Mesenchymal stem cell (in vitro differentiated cells and primary cell): Measurements from ENCODE around the gene SNX33.
A peak's percentile ranks its signal among the peaks of the same experiment; 100 is the strongest.
"Not testable (repeated sequence)": the region's sequence is repeated elsewhere in the genome, so short reads cannot be mapped to it uniquely, and the experiment has no call there.

ENCODE experiments used
- DNase-seq: peaks from one replicate; pipeline ENCODE4 v3.0.0-alpha.2; 2013
- H2AFZ ChIP-seq: one replicate; pipeline ENCODE4 v1.6.1; 2013; ENCODE audit warnings: low read depth, mild to moderate bottlenecking, control low read depth, inconsistent platforms, low read length, moderate library complexity
- H2AK5ac ChIP-seq: 2 replicates; pipeline ENCODE4 v1.6.1; 2013; ENCODE audit warnings: low read length, moderate library complexity, mild to moderate bottlenecking, inconsistent platforms; ENCODE audit not compliant: severe bottlenecking
- H2BK120ac ChIP-seq: one replicate; pipeline ENCODE4 v1.6.1; 2013; ENCODE audit warnings: low read depth, mild to moderate bottlenecking, inconsistent platforms, low read length, moderate library complexity
- H2BK12ac ChIP-seq, 2 experiments: one replicate each; pipeline ENCODE4 v1.6.1; 2013; ENCODE audit warnings: inconsistent platforms in 2 of 2, low read length in 2 of 2, mild to moderate bottlenecking in 2 of 2, moderate library complexity in 2 of 2, control low read depth in 1 of 2
- H2BK15ac ChIP-seq: one replicate; pipeline ENCODE4 v1.6.1; 2013; ENCODE audit warnings: mild to moderate bottlenecking, low read depth, inconsistent platforms; ENCODE audit not compliant: poor library complexity, severe bottlenecking
- H2BK5ac ChIP-seq: 2 replicates; pipeline ENCODE4 v1.6.1; 2013; ENCODE audit warnings: low read depth, mild to moderate bottlenecking, low read length, control low read depth, inconsistent platforms; ENCODE audit not compliant: poor library complexity, severe bottlenecking
- H3K14ac ChIP-seq, 2 experiments: one replicate each; pipeline ENCODE4 v1.6.1; 2013; ENCODE audit warnings: inconsistent platforms in 2 of 2, low read length in 2 of 2, control low read depth in 1 of 2, mild to moderate bottlenecking in 1 of 2, moderate library complexity in 1 of 2
- H3K18ac ChIP-seq, 2 experiments: one replicate each; pipeline ENCODE4 v1.6.1; 2013; ENCODE audit warnings: inconsistent platforms in 2 of 2, low read length in 2 of 2, control low read depth in 1 of 2, low read depth in 1 of 2, mild to moderate bottlenecking in 1 of 2
- H3K23ac ChIP-seq, 2 experiments: one replicate each; pipeline ENCODE4 v1.6.1; 2013; ENCODE audit warnings: inconsistent platforms in 2 of 2, low read length in 2 of 2, mild to moderate bottlenecking in 2 of 2, moderate library complexity in 2 of 2, control low read depth in 1 of 2
- H3K27ac ChIP-seq: 2 replicates; pipeline ENCODE4 v1.5.1; 2013; ENCODE audit warnings: mild to moderate bottlenecking, moderate library complexity, low read length, control low read depth, inconsistent platforms; ENCODE audit not compliant: poor library complexity, severe bottlenecking
- H3K27me3 ChIP-seq, 2 experiments: 2 replicates each; pipeline versions ENCODE4 v1.6.1 to v1.7.0; 2013; ENCODE audit warnings: low read length in 2 of 2, mild to moderate bottlenecking in 2 of 2, moderate library complexity in 2 of 2, control low read depth in 1 of 2, inconsistent platforms in 1 of 2; ENCODE audit not compliant: control insufficient read depth in 1 of 2, insufficient read depth in 1 of 2
- H3K36me3 ChIP-seq, 2 experiments: 2 replicates each; pipeline versions ENCODE4 v1.6.1 to v1.7.0; 2013; ENCODE audit warnings: low read length in 2 of 2, control low read depth in 1 of 2, inconsistent platforms in 1 of 2, low read depth in 1 of 2, mild to moderate bottlenecking in 1 of 2; ENCODE audit not compliant: insufficient read depth in 2 of 2, control insufficient read depth in 1 of 2
- H3K4ac ChIP-seq, 2 experiments: one replicate each; pipeline ENCODE4 v1.6.1; 2013; ENCODE audit warnings: inconsistent platforms in 2 of 2, low read length in 2 of 2, mild to moderate bottlenecking in 2 of 2, moderate library complexity in 2 of 2, control low read depth in 1 of 2, low read depth in 1 of 2
- H3K4me1 ChIP-seq: 2 replicates; pipeline ENCODE4 v1.6.1; 2013; ENCODE audit warnings: low read depth, low read length, control low read depth; ENCODE audit not compliant: control insufficient read depth, insufficient read depth
- H3K4me2 ChIP-seq: 2 replicates; pipeline ENCODE4 v1.6.1; 2013; ENCODE audit warnings: low read length, mild to moderate bottlenecking, inconsistent platforms; ENCODE audit not compliant: poor library complexity, severe bottlenecking
- H3K4me3 ChIP-seq, 2 experiments: 2 replicates each; pipeline versions ENCODE4 v1.5.1 to v1.7.0; 2013; ENCODE audit warnings: low read length in 2 of 2, mild to moderate bottlenecking in 2 of 2, control low read depth in 1 of 2, low read depth in 1 of 2; ENCODE audit not compliant: insufficient read depth in 1 of 2
- H3K79me1 ChIP-seq: replicated peaks from 2 replicates; pipeline ENCODE4 v1.6.1; 2013; ENCODE audit warnings: mild to moderate bottlenecking, control low read depth, low read length, inconsistent platforms; ENCODE audit not compliant: poor library complexity, severe bottlenecking
- H3K9ac ChIP-seq: 2 replicates; pipeline ENCODE4 v1.7.0; 2013; ENCODE audit warnings: mild to moderate bottlenecking, low read length, moderate library complexity
- H3K9me3 ChIP-seq: 2 replicates; pipeline ENCODE4 v1.7.0; 2013; ENCODE audit warnings: mild to moderate bottlenecking, low read length; ENCODE audit not compliant: control insufficient read depth
- H4K8ac ChIP-seq: one replicate; pipeline ENCODE4 v1.6.1; 2013; ENCODE audit warnings: inconsistent platforms, mild to moderate bottlenecking, low read length, moderate library complexity
- H4K91ac ChIP-seq: one replicate; pipeline ENCODE4 v1.6.1; 2013; ENCODE audit warnings: mild to moderate bottlenecking, low read length, inconsistent platforms
- WGBS: methylation state at CpG from one replicate; pipeline ENCODE4 v1.1.7; 2013; ENCODE audit warnings: mixed read lengths; 5-methylcytosine and 5-hydroxymethylcytosine counted together

Gene SNX33

DNA sequence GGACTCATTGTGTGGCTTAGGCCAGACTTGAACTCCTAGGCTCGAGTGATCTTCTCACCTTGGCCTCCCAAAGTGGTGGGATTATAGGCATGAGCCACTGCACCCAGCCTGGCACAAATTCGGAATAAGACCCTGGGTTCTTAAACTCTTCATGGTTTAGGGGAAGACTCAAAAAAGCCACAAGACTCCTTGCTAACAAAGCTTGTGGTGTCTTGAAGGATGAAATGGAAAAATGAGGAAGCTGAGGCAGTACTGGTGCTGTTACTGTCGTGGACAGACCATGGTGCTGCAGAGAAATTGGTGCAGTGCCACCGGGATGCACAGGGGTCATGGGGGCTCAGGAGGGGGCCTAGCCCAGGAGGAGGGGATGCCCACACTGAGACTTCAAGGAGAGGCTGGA lies 44.6 kb downstream of the SNX33 start:
- not testable (repeated sequence) for H2AK5ac ChIP-seq, H3K14ac ChIP-seq, DNase-seq, H3K4ac ChIP-seq, H3K9me3 ChIP-seq, H3K23ac ChIP-seq, H4K8ac ChIP-seq, H3K27me3 ChIP-seq, H2BK15ac ChIP-seq, H2BK5ac ChIP-seq, H2BK12ac ChIP-seq, H2BK120ac ChIP-seq, H2AFZ ChIP-seq, H3K4me2 ChIP-seq, H3K79me1 ChIP-seq, H4K91ac ChIP-seq, H3K27ac ChIP-seq, H3K9ac ChIP-seq, H3K4me3 ChIP-seq, H3K18ac ChIP-seq
- 89% methylated on average over 4 of the region's 4 CpGs for WGBS
- H3K36me3 ChIP-seq = peaks cover 20 to 34% of the 10 kb centered on the region in 2 experiments
- peaks cover 31% of the 10 kb centered on the region for H3K4me1 ChIP-seq

DNA sequence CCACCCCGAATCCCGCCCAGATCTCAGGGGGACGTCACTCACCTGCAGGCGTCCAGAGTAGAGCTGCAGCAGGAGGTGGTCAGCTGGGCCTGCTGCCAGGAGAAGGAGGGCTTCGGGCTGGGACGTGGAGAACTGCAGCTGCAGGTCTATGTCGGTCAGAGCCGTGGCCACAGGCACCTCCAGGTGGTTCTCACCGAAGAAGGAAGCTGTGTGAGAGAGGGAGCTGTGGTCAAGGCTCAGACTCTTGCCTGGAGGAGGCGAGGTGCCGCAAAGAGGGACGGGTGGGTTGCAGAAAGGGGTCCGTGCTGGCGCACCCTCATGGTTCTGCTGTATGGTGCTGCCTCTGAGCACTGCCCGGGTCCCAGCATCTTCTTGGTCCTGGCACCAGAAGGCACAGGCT lies 45.3 kb downstream of the SNX33 start:
- H3K27me3 ChIP-seq, H3K4me3 ChIP-seq, H3K23ac ChIP-seq, H2AK5ac ChIP-seq, H2BK12ac ChIP-seq, H2BK15ac ChIP-seq, H2BK5ac ChIP-seq, H3K4me2 ChIP-seq, H3K27ac ChIP-seq, H3K9me3 ChIP-seq, H4K91ac ChIP-seq, H2BK120ac ChIP-seq, H3K14ac ChIP-seq, H2AFZ ChIP-seq, H3K9ac ChIP-seq, H3K79me1 ChIP-seq, H4K8ac ChIP-seq, DNase-seq: not testable (repeated sequence)
- 94% methylated on average over 10 of the region's 15 CpGs for WGBS
- Histone ChIP-seq H3K4me1 (peaks cover 34% of the 10 kb centered on the region), H3K36me3 (peaks cover 13 to 27% of the 10 kb centered on the region in 2 experiments), H3K18ac (peak overlapping the region in 1 of 2 experiments; percentile 63), H3K4ac (peak overlapping the region in 1 of 2 experiments; percentile 0)

DNA sequence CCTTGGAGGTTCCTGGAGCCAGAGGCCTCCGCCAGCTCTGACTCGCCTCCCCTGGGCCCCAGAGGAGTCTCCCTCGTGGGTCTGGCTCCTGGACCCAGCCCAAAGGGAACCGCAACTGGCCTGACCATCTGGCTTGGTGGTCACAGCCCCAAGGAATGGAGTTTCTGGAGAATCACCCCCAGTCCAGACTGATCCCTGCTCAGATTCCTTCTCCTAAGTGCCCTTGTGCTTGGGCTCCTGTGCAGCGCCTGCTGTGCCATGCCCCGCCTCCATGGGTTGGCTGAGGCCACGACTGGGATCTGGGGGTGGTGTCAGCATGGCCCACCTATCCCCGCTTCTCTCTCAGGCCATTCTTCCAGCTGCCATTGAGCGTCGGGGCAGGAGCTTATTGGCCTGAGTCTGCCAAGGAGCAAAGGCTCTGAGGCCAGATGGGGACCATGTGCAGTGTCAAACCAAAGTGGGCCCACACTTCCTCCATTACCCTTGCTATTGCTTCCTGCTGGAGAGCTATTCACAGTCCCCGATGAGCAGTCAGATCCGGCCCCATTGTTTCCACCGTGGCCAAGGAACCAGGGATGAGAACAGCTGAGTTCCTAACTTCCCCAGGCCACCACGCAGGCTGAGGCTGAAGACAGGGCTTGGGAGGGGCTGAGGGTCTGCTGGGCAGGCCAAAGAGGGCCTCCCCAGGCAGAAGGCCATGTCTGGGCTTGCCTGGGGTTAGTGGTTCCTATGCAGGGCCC lies 46.0 kb downstream of the SNX33 start:
- H3K4me3 ChIP-seq = peak overlapping the region in 1 of 2 experiments; percentile 37
- no peaks in the 10 kb centered on the region for H3K79me1 ChIP-seq
- peak overlapping the region; percentile 7 to 55 for H2BK12ac ChIP-seq
- H2BK120ac ChIP-seq = peak overlapping the region; percentile 78
- H3K14ac ChIP-seq = no peak overlapping the region
- H3K9me3 ChIP-seq = no peaks in the 10 kb centered on the region
- H3K27ac ChIP-seq = peak overlapping the region; percentile 82
- H3K4ac ChIP-seq = peak overlapping the region; percentile 32 to 91
- peak overlapping the region; percentile 84 for H2BK15ac ChIP-seq
- no peak overlapping the region for H3K4me2 ChIP-seq
- H3K18ac ChIP-seq = peak overlapping the region; percentile 64 to 79
- peak overlapping the region; percentile 12 for H2BK5ac ChIP-seq
- peaks cover 37% of the 10 kb centered on the region for H3K4me1 ChIP-seq
- 54% methylated on average over 14 of the region's 14 CpGs for WGBS
- H4K8ac ChIP-seq = peak overlapping the region; percentile 95
- peak overlapping the region; percentile 63 for H2AK5ac ChIP-seq
- peaks cover 6 to 20% of the 10 kb centered on the region in 2 experiments for H3K36me3 ChIP-seq
- DNase-seq = peak; percentile 63
- peak overlapping the region; percentile 14 for H4K91ac ChIP-seq
- no peak overlapping the region for H2AFZ ChIP-seq
- H3K9ac ChIP-seq = peak overlapping the region; percentile 87
- H3K23ac ChIP-seq = no peak overlapping the region
- no peaks in the 10 kb centered on the region for H3K27me3 ChIP-seq

DNA sequence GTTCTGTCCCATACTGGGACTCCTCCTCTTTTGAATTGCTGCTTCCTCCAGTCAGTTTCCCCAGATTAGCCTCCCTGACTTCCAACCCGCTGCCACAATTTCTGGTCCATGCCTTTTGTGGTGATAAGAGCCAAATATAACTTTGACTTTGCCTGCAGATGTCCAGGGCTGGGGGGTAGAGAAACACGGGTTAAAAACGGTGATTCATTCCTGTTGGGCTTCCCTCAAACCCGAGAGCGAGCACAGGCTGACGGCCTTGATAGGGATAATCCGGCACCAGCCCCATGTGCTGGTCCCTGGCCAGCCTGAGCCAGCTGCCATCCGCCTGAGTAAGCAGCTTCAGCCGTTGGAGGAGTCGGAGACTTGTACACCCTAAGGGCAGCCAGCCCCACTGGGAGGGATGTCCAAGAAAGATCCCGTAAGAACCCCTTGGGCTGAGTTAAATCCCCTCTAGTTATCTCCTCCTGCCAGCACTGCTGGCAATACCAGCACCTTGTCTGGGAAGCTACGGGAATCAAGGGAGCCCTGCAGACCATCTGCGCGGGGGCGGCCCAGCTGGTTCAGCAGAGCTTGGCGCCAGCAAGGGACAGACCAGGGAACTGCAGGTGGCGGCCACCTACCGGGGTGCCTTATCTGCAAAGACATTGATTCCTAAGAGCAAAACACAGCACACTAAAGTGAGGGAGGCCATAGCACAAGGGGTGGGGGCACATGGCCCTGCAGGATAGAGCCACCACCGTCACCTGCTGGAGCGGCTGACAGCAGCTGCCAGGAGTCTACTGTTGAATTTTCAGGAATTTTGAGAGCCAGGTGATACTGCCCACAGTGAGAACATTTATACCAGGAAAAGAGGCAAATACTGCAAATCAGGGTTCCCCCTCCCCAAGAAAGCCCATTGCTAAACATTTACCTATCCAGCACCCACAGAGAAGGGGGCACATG lies 46.8 kb downstream of the SNX33 start:
- H2BK12ac ChIP-seq = peak overlapping the region in 1 of 2 experiments; percentile 79
- peak overlapping the region in 1 of 2 experiments; percentile 37 for H3K4me3 ChIP-seq
- H4K8ac ChIP-seq = peak overlapping the region; percentile 95
- H3K79me1 ChIP-seq = no peaks in the 10 kb centered on the region
- H3K4me1 ChIP-seq = peaks cover 38% of the 10 kb centered on the region
- H2AK5ac ChIP-seq = no peak overlapping the region
- peak overlapping the region; percentile 32 to 91 for H3K4ac ChIP-seq
- H3K14ac ChIP-seq = peak overlapping the region in 1 of 2 experiments; percentile 6
- H2AFZ ChIP-seq = no peak overlapping the region
- peak overlapping the region; percentile 71 for H4K91ac ChIP-seq
- H3K18ac ChIP-seq = peak overlapping the region; percentile 64 to 85
- H3K9ac ChIP-seq = peak overlapping the region; percentile 87
- DNase-seq = peak; percentile 96
- H3K27ac ChIP-seq = peak overlapping the region; percentile 82
- peak overlapping the region; percentile 78 for H2BK120ac ChIP-seq
- H2BK5ac ChIP-seq = peak overlapping the region; percentile 12
- peak overlapping the region; percentile 39 for H3K4me2 ChIP-seq
- H3K27me3 ChIP-seq = no peaks in the 10 kb centered on the region
- no peak overlapping the region for H3K23ac ChIP-seq
- H3K36me3 ChIP-seq = peaks cover 0 to 12% of the 10 kb centered on the region in 2 experiments
- H2BK15ac ChIP-seq = no peak overlapping the region
- H3K9me3 ChIP-seq = no peaks in the 10 kb centered on the region
- WGBS = 25% methylated on average over 20 of the region's 20 CpGs
